ENCODE measurements around the gene C2orf42. TPM values are rescaled to one million over a fixed set of nuclear protein-coding genes. Genes with fewer than 3 reads are reported as not detected.
"Not testable (repeated sequence)": the region's sequence is repeated elsewhere in the genome, so short reads cannot be mapped to it uniquely, and the experiment has no call there.

C2orf42 gene
- total RNA-seq, 1 donor from 2014 or later, result 20.8 TPM

GRCh38 chr2:70102323-70102905 is 88.4 kb downstream of the C2orf42 start:
- not testable (repeated sequence) for DNase-seq (ENCODE audit: low read depth)

GRCh38 chr2:70101686-70102085 is 89.1 kb downstream of the C2orf42 start:
- not testable (repeated sequence) for DNase-seq (ENCODE audit: low read depth)

DNA sequence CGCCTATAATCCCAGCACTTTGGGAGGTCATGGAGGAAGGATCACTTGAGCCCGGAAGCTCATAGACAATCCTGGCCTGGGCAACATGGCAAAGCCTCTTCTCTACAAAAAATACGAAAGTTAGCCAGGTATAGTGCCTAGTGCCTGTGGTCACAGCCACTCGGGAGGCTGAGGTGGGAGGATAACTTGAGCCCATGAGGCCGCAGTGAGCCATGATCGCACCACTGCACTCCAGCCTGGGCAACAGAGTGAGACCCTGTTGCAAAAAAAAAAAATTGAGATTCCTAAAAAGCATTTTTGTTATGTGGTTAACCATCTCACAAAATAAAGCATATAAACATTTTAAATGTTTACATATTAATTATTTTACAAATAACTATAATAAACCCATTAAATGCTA is 89.6 kb downstream of the C2orf42 start:
- no peak for DNase-seq (ENCODE audit: low read depth)

Other genes with a start within 250 kb of the C2orf42 start
- 0.20 TPM in 1 of 2 replicates, not detected in the other for gene ASPRV1, start 229.4 kb downstream of the C2orf42 start, total RNA-seq
- gene PCBP1, start 103.5 kb downstream of the C2orf42 start, total RNA-seq, result 24.7 and 103 TPM in 2 replicates
- 35.8 and 154 TPM in 2 replicates for gene TIA1, start 57.6 kb upstream of the C2orf42 start, total RNA-seq
- gene PCYOX1, start 67.1 kb upstream of the C2orf42 start, total RNA-seq, result 44.8 and 107 TPM in 2 replicates
- 100 and 375 TPM in 2 replicates for gene SNRPG, start 102.7 kb upstream of the C2orf42 start, total RNA-seq
- 48.4 and 49.3 TPM in 2 replicates for gene FAM136A, start 111.0 kb upstream of the C2orf42 start, total RNA-seq